OCI-LY7 (cell line): ENCODE results near the gene SDHAF3.

ENCODE experiments used
- EZH2phosphoT487 ChIP-seq: fragments of 200-600 bp; sonication (generic); IDR thresholded peaks from 2 replicates; pipeline ENCODE4 v1.6.1; 2018; ENCODE audit warnings: low read depth, borderline replicate concordance, mild to moderate bottlenecking, mixed run types, antibody characterized with exemption, low read length, moderate library complexity, mixed read lengths
- TF ChIP-seq, protein P1 (sequence below): fragments of 200-600 bp; sonication (generic); conservative IDR thresholded peaks from 2 replicates; pipeline ENCODE4 v1.5.1; 2014; ENCODE audit warnings: mild to moderate bottlenecking, antibody characterized with exemption, low read length, moderate library complexity, mixed read lengths

- TF ChIP-seq, protein P1, sequence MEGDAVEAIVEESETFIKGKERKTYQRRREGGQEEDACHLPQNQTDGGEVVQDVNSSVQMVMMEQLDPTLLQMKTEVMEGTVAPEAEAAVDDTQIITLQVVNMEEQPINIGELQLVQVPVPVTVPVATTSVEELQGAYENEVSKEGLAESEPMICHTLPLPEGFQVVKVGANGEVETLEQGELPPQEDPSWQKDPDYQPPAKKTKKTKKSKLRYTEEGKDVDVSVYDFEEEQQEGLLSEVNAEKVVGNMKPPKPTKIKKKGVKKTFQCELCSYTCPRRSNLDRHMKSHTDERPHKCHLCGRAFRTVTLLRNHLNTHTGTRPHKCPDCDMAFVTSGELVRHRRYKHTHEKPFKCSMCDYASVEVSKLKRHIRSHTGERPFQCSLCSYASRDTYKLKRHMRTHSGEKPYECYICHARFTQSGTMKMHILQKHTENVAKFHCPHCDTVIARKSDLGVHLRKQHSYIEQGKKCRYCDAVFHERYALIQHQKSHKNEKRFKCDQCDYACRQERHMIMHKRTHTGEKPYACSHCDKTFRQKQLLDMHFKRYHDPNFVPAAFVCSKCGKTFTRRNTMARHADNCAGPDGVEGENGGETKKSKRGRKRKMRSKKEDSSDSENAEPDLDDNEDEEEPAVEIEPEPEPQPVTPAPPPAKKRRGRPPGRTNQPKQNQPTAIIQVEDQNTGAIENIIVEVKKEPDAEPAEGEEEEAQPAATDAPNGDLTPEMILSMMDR, result no peak
- no peak for TF ChIP-seq EZH2phosphoT487
These were observed 98.1 kb downstream of the SDHAF3 start for GRCh38 chr7:97215556-97215955.
